ENCODE data around the gene POU5F1. TPM values are rescaled to one million over a fixed set of nuclear protein-coding genes. Genes with fewer than 3 reads are reported as not detected.
A peak's percentile ranks its signal among the peaks of the same experiment; 100 is the strongest.

Gene POU5F1
- total and polyA plus RNA-seq, 9 of the 15 experiments (the other 6 are each of a cell fraction or from before 2014, with no cell fraction given) = 0.06 to 2.0 (median 0.10) TPM; not detected in 6

- TF ChIP-seq, protein P1, sequence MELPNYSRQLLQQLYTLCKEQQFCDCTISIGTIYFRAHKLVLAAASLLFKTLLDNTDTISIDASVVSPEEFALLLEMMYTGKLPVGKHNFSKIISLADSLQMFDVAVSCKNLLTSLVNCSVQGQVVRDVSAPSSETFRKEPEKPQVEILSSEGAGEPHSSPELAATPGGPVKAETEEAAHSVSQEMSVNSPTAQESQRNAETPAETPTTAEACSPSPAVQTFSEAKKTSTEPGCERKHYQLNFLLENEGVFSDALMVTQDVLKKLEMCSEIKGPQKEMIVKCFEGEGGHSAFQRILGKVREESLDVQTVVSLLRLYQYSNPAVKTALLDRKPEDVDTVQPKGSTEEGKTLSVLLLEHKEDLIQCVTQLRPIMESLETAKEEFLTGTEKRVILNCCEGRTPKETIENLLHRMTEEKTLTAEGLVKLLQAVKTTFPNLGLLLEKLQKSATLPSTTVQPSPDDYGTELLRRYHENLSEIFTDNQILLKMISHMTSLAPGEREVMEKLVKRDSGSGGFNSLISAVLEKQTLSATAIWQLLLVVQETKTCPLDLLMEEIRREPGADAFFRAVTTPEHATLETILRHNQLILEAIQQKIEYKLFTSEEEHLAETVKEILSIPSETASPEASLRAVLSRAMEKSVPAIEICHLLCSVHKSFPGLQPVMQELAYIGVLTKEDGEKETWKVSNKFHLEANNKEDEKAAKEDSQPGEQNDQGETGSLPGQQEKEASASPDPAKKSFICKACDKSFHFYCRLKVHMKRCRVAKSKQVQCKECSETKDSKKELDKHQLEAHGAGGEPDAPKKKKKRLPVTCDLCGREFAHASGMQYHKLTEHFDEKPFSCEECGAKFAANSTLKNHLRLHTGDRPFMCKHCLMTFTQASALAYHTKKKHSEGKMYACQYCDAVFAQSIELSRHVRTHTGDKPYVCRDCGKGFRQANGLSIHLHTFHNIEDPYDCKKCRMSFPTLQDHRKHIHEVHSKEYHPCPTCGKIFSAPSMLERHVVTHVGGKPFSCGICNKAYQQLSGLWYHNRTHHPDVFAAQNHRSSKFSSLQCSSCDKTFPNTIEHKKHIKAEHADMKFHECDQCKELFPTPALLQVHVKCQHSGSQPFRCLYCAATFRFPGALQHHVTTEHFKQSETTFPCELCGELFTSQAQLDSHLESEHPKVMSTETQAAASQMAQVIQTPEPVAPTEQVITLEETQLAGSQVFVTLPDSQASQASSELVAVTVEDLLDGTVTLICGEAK (IDR thresholded peaks at IDR 0.05) = peak; percentile 9; the same call in 1 of the 2 replicates
- TF ChIP-seq, protein P1 (CRISPR knock-in tag; IDR thresholded peaks at IDR 0.05) = no peak
- TF ChIP-seq MBD1 (CRISPR knock-in tag; IDR thresholded peaks at IDR 0.05) (no peak), ARID3B (CRISPR knock-in tag; IDR thresholded peaks at IDR 0.05; ENCODE audit: borderline replicate concordance) (no peak), JUNB (CRISPR knock-in tag; conservative IDR thresholded peaks at IDR 0.05) (no peak), ZNF830 (CRISPR knock-in tag; IDR thresholded peaks at IDR 0.05) (no peak), CBFB (CRISPR knock-in tag; IDR thresholded peaks at IDR 0.05) (no peak; the same call in 1 of the 2 replicates), IRF2 (CRISPR knock-in tag; IDR thresholded peaks at IDR 0.05) (no peak), ZSCAN32 (CRISPR knock-in tag; IDR thresholded peaks at IDR 0.05) (peak; percentile 31; the same call in 1 of the 2 replicates), ATF4 (CRISPR knock-in tag; IDR thresholded peaks at IDR 0.05) (no peak), GATAD2B (IDR thresholded peaks at IDR 0.05; ENCODE audit: borderline replicate concordance) (peak; percentile 79)
- TF ChIP-seq, protein P2, sequence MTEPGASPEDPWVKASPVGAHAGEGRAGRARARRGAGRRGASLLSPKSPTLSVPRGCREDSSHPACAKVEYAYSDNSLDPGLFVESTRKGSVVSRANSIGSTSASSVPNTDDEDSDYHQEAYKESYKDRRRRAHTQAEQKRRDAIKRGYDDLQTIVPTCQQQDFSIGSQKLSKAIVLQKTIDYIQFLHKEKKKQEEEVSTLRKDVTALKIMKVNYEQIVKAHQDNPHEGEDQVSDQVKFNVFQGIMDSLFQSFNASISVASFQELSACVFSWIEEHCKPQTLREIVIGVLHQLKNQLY (CRISPR knock-in tag; conservative IDR thresholded peaks at IDR 0.05) = no peak
Measured at GRCh38 chr6:31197559-31198305, 27.2 kb upstream of the POU5F1 start (continued).
